GM18870 (cell line): Measurements from ENCODE around the gene RFX8.
"Not testable (repeated sequence)": the region's sequence is repeated elsewhere in the genome, so short reads cannot be mapped to it uniquely, and the experiment has no call there.

ENCODE experiments used
- ATAC-seq: cut with Tn5 transposase; IDR thresholded peaks from one replicate; pipeline ENCODE4 v1.9.1; 2021; ENCODE audit warnings: moderate library complexity; ENCODE audit not compliant: unreplicated experiment

The RFX8 gene

DNA sequence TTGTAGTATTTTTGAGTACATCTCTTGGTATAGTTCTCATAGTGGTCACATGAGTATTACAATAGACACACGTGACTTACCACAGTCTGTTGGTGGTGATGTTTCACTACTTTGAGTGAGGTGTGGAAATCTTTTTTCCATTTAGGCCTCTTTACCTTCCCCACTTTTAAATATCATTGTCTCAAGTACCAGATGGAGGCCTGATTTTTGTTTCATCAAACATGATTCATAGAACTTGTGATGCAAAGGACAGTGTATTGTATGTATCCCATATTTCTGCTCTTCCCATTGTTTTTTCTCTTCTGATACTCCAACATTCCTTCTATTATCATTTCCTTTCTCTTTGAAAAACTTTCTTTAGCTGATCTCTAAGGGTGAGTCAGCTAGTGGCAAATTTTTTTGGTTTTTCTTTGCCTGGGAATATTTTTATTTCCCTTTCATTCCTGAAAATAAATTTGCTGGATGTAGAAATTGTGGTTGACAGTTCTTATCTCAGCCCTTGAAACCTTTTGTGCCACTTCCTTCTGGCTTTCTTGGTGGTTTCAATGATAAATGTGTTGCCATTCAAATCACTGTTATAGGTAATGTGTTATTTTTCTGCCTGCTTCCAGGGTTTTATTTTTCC lies 32.8 kb downstream of the RFX8 start:
- no peak for ATAC-seq

DNA sequence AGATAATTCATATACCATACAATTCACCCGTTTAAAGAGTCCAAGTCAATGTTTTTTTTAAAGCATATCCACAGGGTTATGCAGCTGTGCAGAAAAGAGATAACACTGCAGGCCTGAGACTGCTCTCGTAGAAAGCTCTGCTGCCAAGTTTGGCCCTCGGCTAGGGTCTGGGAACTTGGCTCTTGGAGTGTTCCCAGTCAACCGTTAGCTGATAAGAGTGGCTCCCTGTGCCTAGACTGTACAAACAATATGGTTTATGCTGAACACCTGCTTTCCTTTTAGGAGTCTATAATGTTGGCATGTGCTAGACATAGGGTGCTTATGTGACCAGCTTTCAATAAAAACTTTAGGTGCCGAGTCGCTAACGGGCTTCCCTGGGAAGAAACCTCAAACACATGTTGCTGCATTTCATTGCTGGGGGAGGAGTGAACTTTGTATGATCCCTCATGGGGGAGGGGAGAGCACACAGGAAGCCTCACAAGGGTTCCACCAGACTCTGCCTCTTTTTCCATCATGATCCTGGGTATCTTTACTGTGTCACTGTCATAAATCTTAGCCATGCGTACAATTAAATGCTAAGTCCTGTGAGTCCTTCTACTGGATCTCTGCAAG lies 34.7 kb downstream of the RFX8 start:
- no peak for ATAC-seq

DNA sequence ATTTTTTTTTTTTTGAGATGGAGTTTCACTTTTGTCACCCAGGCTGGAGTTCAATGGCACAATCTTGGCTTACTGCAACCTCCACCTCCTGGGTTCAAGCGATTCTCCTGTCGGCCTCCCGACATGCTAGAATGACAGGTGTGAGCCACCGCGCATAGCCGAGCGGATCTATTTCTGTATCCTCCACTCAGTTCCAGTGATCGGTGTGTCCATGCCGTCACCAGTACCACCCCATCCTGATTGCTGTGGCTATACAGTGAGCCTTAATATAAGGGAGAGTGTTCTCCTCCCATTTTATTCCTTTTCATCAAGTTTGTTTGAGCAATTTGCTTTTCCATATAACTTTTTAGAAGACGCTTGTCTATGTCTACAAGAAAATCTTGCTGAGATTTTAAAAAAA lies 35.2 kb downstream of the RFX8 start:
- ATAC-seq = no peak

DNA sequence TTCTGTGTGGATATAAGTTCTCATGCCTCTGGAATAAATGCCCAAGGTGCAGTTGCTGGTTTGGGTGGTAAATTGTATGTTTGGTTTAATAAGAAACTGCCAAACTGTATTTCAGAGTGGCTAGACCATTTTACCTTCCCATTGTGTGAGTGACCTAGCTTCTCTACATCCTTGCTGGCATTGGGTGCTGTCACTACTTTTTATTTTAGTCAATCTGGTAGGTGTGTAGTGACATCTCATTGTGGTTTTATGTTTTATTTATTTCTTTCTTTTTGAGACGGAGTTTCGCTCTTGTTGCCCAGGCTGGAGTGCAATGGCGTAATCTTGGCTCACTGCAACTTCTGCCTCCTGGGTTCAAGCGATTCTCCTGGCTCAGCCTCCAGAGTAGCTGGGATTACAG lies 36.4 kb downstream of the RFX8 start:
- ATAC-seq = not testable (repeated sequence)

DNA sequence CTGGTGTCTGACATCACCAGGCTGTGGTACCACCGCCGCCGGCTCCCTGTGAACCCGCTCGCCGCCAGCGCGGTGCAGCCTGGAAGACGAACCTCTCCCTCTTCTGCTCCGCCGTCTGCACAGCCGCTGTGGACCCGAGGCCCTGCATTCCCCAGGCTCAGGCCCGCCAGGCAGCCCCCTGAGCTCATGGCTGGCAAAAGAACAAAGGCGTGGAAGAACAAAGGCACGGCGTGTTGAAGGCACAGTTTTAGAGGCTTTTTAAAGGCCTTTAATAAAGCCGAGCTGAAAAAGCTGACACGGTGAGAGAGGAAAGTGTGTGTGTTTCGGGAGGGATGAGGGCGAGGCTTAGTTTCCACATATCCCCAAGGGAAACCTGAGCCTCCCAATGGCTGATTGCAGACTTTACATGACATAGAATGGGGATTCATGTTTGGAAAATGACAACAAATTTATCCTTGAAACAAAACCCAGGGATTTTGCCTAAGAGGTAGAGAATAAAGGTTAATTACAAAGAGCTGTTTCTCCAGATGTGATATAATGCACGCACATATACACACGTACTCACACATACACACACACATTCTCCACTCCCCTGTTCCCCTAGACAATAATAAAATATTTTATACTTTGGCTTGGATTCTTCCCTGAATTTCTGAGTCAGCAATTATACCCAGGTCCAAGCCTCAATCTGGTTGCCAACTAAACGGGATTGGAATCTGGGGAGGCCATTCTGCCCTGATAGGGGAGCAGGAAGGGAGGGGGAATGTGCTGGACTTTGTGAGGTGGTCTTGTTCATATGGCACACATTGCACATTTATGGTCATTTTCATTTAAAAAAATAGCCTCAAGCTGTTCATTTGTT lies 39.7 kb downstream of the RFX8 start:
- ATAC-seq = no peak

DNA sequence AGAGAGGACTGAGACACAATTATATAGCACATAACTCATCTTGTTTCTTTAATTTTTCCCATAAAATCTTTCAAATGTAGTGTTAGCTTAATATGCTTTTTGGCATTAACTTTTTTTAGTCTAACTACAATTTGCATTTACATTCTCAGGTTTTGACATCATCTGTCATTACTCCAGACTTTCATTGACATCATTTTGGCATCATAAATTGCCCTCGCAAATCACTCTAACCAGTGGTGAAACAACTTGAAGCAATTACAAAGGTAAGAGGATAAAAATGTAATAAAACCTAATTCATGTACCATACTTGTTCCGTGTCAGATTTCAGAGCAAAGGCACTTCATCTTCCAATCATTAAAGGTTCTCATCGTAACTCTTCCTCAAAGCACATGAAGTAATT lies 41.4 kb downstream of the RFX8 start:
- ATAC-seq = no peak

DNA sequence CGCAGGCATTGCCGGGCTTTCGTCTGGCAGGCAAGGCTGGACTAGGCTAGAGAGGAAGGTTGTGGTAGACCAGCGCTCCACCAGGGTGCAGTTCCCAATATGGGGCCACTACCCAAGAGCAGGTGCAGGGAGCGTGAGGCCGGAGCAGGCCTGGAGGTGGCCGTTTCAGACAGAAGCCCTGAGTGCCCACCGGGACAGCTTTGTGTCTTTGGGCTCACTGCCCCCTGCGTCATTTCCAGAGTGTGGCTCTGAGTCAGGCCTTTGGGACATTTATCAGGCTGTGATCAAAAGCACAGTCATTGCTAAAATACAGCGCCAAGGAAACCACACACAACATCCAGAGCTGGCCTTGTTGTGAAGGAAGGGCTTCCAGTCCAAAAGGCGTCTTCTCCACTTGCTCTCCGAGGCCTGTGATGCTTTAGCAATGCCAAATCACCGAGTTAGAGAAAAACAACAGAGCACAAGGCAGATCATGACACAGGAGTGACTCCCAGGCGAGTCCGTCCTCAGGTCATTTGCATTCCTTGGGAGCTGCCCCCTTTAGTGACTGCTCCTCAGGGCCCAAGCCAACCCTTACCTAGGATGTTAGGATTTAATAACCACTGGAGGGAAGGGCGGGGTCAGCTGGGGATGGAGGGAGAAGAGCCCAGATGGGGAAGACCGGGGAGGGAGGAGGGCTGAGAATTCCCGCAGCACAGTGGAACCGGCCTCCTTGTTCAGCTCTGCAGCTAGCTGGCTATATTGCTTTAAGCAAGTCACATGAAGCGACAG lies 42.3 kb downstream of the RFX8 start:
- ATAC-seq = no peak

DNA sequence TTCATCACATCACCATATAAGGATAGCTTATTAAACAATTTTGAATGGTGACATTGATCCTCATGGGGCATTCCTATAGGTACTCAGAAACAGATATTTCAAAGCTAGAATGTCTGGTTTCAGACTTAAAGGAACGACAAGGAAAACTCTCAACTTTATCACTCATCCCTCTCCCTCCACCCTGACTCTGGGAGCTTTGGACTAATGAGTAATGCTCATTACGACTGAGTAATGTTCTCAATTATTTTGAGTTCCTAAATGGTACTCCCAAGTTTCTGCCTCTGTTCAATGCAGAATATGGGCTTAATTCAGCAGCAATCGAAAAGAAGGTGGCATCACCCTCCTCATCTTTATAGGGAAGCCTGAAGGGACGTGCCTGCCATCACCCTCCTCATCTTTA lies 43.4 kb downstream of the RFX8 start:
- ATAC-seq = no peak

DNA sequence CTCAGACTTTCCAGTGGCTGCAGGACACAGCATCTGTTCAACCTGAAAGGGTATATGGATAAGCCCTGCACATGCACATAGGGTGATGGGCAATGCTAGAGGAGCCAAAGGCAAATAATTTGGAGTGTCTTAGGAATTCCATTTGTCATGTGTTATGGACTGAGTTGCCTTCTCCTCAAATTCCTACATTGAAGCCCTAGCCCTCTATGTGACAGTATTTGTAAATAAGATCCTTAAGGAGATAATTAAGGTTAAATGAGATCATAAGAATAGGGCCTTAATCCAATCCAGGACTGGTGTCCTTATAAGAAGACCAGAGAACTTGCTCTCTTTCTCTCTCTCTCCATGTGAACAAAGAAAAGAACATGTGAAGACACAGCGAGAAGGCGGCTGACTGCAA lies 44.8 kb downstream of the RFX8 start:
- ATAC-seq = no peak

DNA sequence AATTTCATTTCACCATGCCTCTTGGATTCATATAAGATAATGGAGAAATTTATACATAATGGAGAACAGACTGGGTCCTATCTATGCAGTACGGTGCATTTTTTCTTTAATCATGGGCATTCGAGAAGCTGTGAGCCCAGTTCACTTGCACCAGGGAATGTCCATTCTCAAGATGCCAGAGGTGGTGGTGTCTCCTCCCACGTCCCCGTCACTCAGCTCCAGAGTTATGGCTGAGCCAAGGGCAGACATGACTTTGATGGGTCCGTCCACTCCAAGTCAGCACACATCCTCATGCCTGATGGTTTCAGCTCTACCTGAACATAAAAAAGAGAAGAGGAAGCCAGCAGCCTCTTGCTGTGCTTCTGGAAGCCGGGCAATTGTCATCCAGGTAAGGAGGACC lies 45.5 kb downstream of the RFX8 start:
- ATAC-seq = no peak

DNA sequence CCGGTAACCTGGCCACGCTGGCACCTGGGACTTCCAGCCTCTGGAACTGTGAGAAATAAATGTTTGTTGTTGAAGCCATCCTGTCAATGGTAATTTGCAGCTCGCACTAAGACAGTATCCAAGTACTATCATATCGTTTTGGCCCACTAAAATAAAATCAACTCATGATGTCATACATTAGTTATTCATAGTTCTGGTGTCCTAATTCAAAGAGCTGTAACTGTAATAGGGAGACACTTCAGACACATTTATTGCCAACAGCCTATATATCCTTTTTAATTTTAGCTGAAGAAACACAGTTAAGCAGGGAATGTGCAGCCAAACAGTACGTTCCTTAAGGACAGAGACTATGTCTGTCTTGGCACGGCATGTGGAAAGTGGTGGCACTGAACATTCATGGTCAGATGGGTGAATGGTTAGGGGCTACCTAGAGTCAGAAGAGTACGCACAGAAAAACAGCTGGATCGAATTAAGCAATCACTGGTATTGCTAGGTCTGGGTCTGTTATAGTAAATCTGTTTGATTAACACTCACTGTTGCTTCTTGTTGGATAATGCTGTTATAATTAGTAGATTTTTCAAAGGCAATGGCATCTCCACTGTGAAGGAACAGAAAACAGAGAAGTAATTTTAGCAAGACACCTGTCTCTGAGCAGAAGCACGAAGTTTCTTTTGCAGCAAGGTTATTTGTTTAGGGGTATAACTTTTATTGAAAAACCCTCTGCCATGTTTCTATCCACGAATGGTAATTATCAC lies 46.3 kb downstream of the RFX8 start:
- ATAC-seq = no peak

DNA sequence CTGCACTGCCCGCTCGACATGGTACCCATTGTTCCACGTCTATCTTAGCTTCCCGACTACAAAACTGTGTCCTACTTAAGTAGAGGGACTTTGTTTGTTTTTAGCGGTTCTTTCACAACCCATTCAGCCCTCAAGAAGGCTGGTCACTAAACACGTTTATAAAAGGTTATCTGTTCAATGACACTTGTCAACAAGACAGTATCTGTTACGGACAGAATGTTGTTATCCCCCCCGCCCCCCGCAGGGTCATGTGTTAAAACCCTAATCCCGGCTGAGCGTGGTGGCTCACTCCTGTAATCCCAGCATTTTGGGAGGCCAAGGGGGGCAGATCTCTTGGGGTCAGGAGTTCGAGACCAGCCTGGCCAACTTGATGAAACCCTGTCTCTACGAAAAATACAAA lies 47.2 kb downstream of the RFX8 start:
- ATAC-seq = no peak

DNA sequence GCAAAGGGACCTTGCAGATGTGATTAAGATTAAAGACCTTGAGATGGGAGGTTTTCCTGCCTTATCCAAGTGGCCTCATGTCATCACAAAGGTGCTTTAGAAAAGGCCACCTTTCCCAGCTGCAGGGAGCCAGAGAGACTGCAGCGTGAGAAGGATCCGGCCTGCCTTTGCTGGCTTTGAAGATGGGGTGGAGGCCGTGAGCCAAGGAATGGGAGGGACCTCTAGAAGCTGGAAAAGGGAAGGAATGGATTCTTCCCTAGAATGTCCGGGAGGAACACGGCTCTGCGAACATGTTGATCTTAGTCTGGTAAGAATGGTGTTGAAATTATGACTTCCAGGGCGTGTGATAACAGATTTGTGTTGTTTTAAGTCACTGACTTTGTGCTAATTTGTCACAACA lies 47.7 kb downstream of the RFX8 start:
- ATAC-seq = no peak

DNA sequence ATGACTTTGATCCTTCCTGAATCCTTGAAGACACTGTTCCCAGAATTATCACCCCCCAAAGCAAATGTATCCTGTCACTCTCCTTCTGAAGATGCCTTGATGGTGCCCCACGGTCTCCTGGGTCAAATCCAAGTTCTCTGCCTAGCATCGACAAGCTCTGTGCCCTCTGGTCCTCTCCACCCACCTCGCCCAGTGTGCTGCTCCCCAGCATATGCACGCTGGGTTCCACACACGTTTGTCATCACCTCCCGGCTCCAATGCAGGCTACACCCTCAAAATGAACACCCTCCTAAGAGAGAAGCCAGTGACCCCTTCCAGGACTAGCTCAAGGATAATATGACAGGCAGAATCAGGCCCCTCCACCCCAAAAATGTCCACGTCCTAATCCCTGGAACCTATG lies 48.1 kb downstream of the RFX8 start:
- no peak for ATAC-seq

DNA sequence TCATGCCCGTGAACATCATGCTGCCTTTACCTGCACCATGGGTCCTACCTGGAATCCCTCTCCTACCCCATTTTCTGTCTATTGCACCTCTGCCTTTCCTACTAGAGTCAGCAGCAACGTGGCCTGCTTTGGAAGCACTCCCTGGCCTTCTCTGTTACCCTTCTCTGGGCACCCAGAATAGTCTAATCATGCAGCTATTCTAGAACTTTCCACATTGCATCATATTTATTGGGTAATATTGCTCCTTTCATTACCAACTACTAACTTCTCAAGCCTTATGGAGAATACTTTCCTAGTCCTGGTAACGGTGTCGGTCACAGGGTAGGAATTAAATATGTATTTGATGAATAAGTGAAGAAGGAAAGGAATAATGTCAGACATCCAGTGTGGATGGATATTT lies 54.3 kb downstream of the RFX8 start:
- no peak for ATAC-seq

DNA sequence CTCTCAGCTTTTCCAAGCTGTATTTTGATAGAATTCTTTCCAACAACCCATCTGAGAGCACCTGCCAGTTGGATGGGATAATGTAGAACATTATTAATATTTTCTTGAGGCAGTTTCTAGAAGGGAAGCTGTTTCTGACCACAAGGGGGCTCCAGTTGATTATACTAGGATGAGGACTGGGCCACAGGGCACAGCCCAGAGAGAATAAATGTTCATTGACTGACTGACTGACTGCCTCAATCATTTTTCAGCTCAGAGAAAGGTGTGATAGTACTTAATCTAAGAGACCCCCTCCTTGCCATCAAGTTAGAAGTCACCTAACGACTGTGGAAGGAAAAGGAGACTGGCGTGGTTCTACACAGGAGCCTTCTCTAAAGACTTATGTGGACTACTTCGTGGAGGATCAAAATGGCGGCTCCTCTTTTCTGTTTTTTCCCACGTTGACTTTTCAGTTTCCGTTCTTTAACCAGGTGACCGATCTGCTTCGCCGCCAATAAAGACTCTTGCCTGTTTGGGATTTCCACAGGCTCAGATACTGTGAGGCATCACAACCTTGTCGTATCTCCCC lies 55.7 kb downstream of the RFX8 start:
- no peak for ATAC-seq

DNA sequence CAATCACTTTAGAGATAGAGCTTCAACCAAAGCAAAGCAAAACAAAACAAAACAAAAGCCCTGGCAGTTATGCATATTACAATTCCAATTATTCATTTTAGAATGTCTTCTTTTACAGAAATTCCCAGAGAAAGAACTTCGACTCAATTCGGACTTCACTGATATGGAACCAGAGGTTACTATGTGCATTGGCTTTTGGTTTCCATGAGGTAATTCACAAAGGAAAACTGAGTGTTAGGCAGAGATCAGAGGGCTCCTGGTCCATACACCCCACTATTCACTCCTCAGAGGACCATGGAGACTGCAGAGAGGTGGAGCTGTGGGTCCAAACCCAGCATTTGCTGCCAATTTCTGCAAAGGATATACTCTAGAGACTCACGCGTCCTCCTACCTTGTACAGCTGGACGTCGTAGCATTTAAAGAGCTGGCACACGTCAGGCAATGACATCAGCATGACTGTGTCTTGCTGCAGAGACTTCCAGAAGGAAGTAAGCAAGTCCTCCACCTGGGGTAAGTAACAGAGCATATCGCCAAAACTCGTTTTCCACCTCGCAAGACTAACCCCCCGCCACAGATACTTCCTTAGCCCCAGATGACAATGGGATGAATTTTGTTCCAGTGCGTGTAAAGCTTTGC lies 56.3 kb downstream of the RFX8 start:
- ATAC-seq = no peak

DNA sequence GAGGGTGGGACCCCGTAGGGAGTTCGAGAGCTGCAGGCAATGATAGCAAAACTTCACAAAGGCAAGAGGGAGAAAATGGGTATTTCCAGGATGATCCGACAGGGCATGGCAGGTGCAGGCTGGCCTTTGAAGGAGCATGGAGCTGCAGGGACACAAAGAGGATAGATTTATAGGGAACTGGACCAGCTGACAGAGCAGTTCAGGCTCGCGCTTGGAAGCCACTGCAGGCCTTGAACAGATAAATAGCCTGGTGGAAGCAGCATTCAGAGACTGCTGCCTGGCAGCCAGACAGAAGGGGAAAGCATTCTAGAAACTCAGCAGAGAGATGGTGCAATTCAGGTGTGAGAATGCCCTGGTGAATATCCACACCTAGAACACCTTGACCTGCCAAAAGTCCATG lies 58.3 kb downstream of the RFX8 start:
- ATAC-seq = no peak

DNA sequence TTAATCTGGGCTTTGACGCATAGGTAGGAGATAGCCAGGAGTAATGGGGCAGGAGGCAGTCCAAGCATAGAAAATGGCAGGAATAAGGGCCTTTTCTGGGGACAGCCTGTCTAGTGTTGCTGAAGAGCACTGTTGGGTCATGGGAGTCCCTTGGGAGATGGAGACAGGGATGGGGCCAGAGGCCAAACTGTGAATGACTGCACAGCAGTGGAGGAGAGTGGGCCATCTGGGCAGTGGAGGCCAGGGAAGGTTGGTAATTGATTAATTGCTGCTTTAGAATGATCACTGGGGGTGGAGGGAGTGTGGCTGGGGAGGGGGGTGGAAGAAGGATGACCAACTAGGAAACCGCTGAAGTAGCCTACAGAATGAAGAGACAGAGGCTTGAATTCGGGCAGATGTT lies 59.0 kb downstream of the RFX8 start:
- ATAC-seq = no peak

DNA sequence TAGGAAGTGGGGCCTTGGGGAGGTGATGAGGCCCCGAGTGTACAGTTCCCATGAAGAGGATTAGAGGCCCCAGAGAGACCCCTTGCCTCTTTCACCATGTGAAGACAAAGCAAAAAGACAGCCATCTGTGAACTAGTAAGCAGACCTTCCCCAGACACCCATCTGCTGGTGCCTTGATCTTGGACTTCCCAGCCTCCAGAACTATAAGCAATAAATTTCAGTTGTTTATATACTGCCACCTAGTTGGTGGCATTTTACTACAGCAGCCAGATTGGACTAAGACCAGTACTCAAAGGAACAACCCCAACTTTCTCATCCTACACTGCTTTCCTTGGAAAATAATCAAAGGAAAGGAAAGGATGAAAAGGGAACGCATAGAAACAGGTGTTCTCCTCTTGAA lies 59.7 kb downstream of the RFX8 start:
- no peak for ATAC-seq
